HG02943 (cell line): Measurements from ENCODE around the gene CARD9.

Source experiments
- ATAC-seq: cut with Tn5 transposase; IDR thresholded peaks from one replicate; pipeline ENCODE4 v1.9.1; 2021; ENCODE audit warnings: mild to moderate bottlenecking, low read depth, moderate library complexity; ENCODE audit not compliant: unreplicated experiment

CARD9 gene

GRCh38 chr9:136381966-136382513 lies 8.6 kb upstream of the CARD9 start:
- ATAC-seq: no peak

GRCh38 chr9:136381311-136381710 lies 7.8 kb upstream of the CARD9 start:
- ATAC-seq: no peak

- ATAC-seq: no peak
Measured at GRCh38 chr9:136380381-136380780, 6.9 kb upstream of the CARD9 start.

- no peak for ATAC-seq
Measured at GRCh38 chr9:136379891-136380290, 6.4 kb upstream of the CARD9 start.

- no peak for ATAC-seq
Measured at GRCh38 chr9:136379401-136379800, 5.9 kb upstream of the CARD9 start.

GRCh38 chr9:136379003-136379287 lies 5.5 kb upstream of the CARD9 start:
- no peak for ATAC-seq

- no peak for ATAC-seq
Measured at GRCh38 chr9:136378170-136379002, 4.9 kb upstream of the CARD9 start.

GRCh38 chr9:136377341-136378169 lies 4.1 kb upstream of the CARD9 start:
- no peak for ATAC-seq

- no peak for ATAC-seq
Measured at GRCh38 chr9:136376457-136376856, 3.0 kb upstream of the CARD9 start.

- ATAC-seq: no peak
Measured at GRCh38 chr9:136375096-136375495, 1.6 kb upstream of the CARD9 start.

GRCh38 chr9:136374183-136374575 lies 710 bp upstream of the CARD9 start:
- no peak for ATAC-seq

- ATAC-seq: no peak
Measured at GRCh38 chr9:136372561-136373299, 739 bp downstream of the CARD9 start.

GRCh38 chr9:136372006-136372405 lies 1.5 kb downstream of the CARD9 start:
- ATAC-seq: no peak

- ATAC-seq: no peak
Measured at GRCh38 chr9:136371533-136371880, 2.0 kb downstream of the CARD9 start.

GRCh38 chr9:136370687-136371532 lies 2.6 kb downstream of the CARD9 start:
- ATAC-seq: no peak

- ATAC-seq: no peak
Measured at GRCh38 chr9:136370037-136370436, 3.4 kb downstream of the CARD9 start.

GRCh38 chr9:136368190-136368589 lies 5.3 kb downstream of the CARD9 start:
- ATAC-seq: no peak

GRCh38 chr9:136367296-136368145 lies 5.9 kb downstream of the CARD9 start:
- ATAC-seq: no peak

- ATAC-seq: no peak
Measured at GRCh38 chr9:136366826-136367225, 6.6 kb downstream of the CARD9 start.
